GM12878 (cell line): ENCODE results near the gene CNTN4.

Source experiments
- CREB1 ChIP-seq: IDR thresholded peaks from 2 replicates; pipeline ENCODE4 v1.6.1; 2012; ENCODE audit warnings: low read depth, mild to moderate bottlenecking, inconsistent platforms
- EZH2 ChIP-seq: IDR thresholded peaks from 2 replicates; pipeline ENCODE4 v1.6.1; 2012; ENCODE audit warnings: low read depth, mild to moderate bottlenecking, control low read depth, inconsistent platforms, low read length, borderline replicate concordance; ENCODE audit not compliant: control insufficient read depth
- MYC ChIP-seq: IDR thresholded peaks from 2 replicates; pipeline ENCODE4 v1.6.1; 2011; ENCODE audit warnings: mild to moderate bottlenecking, low read length, moderate library complexity, inconsistent platforms; ENCODE audit not compliant: insufficient read depth, insufficient replicate concordance, insufficient read length, severe bottlenecking
- NFIC ChIP-seq: IDR thresholded peaks from 2 replicates; pipeline ENCODE4 v1.6.1; 2012; ENCODE audit warnings: low read depth, mild to moderate bottlenecking, inconsistent platforms, low read length, moderate library complexity
- POLR2A ChIP-seq: IDR thresholded peaks from 2 replicates; pipeline ENCODE4 v1.6.1; 2011; ENCODE audit warnings: low read depth, mild to moderate bottlenecking, low read length
- SMAD1 ChIP-seq: fragments of 450-650 bp; IDR thresholded peaks from 2 replicates; pipeline ENCODE4 v1.6.1; 2018; ENCODE audit warnings: mild to moderate bottlenecking, low read depth; ENCODE audit not compliant: partially characterized antibody
- SMC3 ChIP-seq: IDR thresholded peaks from 2 replicates; pipeline ENCODE4 v1.6.1; 2011; ENCODE audit warnings: low read length, improper control_type of control experiment, borderline replicate concordance
- SP1 ChIP-seq: IDR thresholded peaks from one replicate; pipeline ENCODE4 v1.6.1; 2011; ENCODE audit warnings: low read depth, low read length
- SUZ12 ChIP-seq: fragments of 200-600 bp; sonication (generic); IDR thresholded peaks from one replicate; pipeline ENCODE4 v1.6.1; 2018; ENCODE audit warnings: antibody characterized with exemption, mild to moderate bottlenecking; ENCODE audit not compliant: unreplicated experiment
- TF ChIP-seq, protein P1 (sequence below), 3 experiments: IDR thresholded peaks in 2 of 3; conservative IDR thresholded peaks in 1 of 3; 2 replicates each; pipeline ENCODE4 v1.5.1; 2011; ENCODE audit warnings: low read depth in 3 of 3, low read length in 3 of 3, mild to moderate bottlenecking in 3 of 3, control low read depth in 2 of 3, moderate library complexity in 2 of 3, inconsistent platforms in 1 of 3, mixed read lengths in 1 of 3; ENCODE audit not compliant: control insufficient read depth in 2 of 3, insufficient read depth in 1 of 3; ENCODE audit errors: extremely low read depth in 1 of 3
- TF ChIP-seq, protein P2 (sequence below): IDR thresholded peaks from 2 replicates; pipeline ENCODE4 v1.6.1; 2011; ENCODE audit warnings: low read depth, mild to moderate bottlenecking, low read length, moderate library complexity, borderline replicate concordance; ENCODE audit errors: extremely low read depth
- TF ChIP-seq, protein P3 (sequence below): fragments of 150-350 bp; IDR thresholded peaks from 2 replicates; pipeline ENCODE4 v1.6.1; 2016; ENCODE audit warnings: low read depth, low read length

DNA sequence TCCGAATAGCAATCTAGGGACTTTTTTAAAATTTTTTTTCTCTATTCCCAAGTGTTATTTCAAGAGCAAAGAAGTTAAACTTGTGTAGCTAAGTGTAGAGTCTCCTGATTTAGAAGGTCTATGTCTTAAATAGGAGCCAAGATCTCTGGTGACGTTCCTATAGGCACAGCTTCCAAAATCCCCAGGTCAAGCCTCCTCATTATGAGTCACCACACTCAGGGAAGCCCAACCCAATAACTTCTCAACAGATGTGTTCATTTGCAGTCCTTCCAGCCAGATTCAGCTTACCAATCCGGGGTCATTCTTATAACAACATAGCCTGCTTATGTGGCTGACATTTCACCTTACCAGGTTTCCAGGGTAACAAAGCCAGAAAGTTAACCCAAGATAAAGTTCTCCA is 741.2 kb downstream of the CNTN4 start:
- TF ChIP-seq, protein P1, sequence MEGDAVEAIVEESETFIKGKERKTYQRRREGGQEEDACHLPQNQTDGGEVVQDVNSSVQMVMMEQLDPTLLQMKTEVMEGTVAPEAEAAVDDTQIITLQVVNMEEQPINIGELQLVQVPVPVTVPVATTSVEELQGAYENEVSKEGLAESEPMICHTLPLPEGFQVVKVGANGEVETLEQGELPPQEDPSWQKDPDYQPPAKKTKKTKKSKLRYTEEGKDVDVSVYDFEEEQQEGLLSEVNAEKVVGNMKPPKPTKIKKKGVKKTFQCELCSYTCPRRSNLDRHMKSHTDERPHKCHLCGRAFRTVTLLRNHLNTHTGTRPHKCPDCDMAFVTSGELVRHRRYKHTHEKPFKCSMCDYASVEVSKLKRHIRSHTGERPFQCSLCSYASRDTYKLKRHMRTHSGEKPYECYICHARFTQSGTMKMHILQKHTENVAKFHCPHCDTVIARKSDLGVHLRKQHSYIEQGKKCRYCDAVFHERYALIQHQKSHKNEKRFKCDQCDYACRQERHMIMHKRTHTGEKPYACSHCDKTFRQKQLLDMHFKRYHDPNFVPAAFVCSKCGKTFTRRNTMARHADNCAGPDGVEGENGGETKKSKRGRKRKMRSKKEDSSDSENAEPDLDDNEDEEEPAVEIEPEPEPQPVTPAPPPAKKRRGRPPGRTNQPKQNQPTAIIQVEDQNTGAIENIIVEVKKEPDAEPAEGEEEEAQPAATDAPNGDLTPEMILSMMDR (IDR thresholded peaks at IDR 0.05 in 2 of 3, conservative IDR thresholded peaks at IDR 0.05 in 1 of 3; ENCODE audit: control insufficient read depth in 2 of 3, extremely low read depth in 1 of 3, insufficient read depth in 1 of 3, low read depth in 3 of 3, low read length in 3 of 3) = no peak
- no peak for TF ChIP-seq SP1
- no peak for TF ChIP-seq MYC
- TF ChIP-seq SUZ12 = no peak
- TF ChIP-seq CREB1 = no peak
- TF ChIP-seq SMC3 = no peak
- TF ChIP-seq, protein P2, sequence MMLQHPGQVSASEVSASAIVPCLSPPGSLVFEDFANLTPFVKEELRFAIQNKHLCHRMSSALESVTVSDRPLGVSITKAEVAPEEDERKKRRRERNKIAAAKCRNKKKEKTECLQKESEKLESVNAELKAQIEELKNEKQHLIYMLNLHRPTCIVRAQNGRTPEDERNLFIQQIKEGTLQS = no peak
- no peak for TF ChIP-seq POLR2A
- no peak for TF ChIP-seq NFIC
- no peak for TF ChIP-seq SMAD1
- TF ChIP-seq, protein P3, sequence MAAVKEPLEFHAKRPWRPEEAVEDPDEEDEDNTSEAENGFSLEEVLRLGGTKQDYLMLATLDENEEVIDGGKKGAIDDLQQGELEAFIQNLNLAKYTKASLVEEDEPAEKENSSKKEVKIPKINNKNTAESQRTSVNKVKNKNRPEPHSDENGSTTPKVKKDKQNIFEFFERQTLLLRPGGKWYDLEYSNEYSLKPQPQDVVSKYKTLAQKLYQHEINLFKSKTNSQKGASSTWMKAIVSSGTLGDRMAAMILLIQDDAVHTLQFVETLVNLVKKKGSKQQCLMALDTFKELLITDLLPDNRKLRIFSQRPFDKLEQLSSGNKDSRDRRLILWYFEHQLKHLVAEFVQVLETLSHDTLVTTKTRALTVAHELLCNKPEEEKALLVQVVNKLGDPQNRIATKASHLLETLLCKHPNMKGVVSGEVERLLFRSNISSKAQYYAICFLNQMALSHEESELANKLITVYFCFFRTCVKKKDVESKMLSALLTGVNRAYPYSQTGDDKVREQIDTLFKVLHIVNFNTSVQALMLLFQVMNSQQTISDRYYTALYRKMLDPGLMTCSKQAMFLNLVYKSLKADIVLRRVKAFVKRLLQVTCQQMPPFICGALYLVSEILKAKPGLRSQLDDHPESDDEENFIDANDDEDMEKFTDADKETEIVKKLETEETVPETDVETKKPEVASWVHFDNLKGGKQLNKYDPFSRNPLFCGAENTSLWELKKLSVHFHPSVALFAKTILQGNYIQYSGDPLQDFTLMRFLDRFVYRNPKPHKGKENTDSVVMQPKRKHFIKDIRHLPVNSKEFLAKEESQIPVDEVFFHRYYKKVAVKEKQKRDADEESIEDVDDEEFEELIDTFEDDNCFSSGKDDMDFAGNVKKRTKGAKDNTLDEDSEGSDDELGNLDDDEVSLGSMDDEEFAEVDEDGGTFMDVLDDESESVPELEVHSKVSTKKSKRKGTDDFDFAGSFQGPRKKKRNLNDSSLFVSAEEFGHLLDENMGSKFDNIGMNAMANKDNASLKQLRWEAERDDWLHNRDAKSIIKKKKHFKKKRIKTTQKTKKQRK = no peak
- TF ChIP-seq EZH2 = no peak
